ENCODE data around the gene TMEM184B.

TMEM184B gene

GRCh38 chr22:38308791-38309498, 36.1 kb upstream of the TMEM184B start:
- no peaks in the 10 kb centered on the region for H3K9me3 ChIP-seq
- TF ChIP-seq, protein P1, sequence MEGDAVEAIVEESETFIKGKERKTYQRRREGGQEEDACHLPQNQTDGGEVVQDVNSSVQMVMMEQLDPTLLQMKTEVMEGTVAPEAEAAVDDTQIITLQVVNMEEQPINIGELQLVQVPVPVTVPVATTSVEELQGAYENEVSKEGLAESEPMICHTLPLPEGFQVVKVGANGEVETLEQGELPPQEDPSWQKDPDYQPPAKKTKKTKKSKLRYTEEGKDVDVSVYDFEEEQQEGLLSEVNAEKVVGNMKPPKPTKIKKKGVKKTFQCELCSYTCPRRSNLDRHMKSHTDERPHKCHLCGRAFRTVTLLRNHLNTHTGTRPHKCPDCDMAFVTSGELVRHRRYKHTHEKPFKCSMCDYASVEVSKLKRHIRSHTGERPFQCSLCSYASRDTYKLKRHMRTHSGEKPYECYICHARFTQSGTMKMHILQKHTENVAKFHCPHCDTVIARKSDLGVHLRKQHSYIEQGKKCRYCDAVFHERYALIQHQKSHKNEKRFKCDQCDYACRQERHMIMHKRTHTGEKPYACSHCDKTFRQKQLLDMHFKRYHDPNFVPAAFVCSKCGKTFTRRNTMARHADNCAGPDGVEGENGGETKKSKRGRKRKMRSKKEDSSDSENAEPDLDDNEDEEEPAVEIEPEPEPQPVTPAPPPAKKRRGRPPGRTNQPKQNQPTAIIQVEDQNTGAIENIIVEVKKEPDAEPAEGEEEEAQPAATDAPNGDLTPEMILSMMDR (IDR thresholded peaks at IDR 0.05; ENCODE audit: low read depth, low read length) = no peak
- DNase-seq = no peak
- H3K4me3 ChIP-seq (ENCODE audit: low read depth, low read length) = no peak overlapping the region
- no peaks in the 10 kb centered on the region for H3K27me3 ChIP-seq
- H3K36me3 ChIP-seq = peaks cover 80% of the 10 kb centered on the region
- peaks cover 15% of the 10 kb centered on the region for H3K4me1 ChIP-seq

DNA sequence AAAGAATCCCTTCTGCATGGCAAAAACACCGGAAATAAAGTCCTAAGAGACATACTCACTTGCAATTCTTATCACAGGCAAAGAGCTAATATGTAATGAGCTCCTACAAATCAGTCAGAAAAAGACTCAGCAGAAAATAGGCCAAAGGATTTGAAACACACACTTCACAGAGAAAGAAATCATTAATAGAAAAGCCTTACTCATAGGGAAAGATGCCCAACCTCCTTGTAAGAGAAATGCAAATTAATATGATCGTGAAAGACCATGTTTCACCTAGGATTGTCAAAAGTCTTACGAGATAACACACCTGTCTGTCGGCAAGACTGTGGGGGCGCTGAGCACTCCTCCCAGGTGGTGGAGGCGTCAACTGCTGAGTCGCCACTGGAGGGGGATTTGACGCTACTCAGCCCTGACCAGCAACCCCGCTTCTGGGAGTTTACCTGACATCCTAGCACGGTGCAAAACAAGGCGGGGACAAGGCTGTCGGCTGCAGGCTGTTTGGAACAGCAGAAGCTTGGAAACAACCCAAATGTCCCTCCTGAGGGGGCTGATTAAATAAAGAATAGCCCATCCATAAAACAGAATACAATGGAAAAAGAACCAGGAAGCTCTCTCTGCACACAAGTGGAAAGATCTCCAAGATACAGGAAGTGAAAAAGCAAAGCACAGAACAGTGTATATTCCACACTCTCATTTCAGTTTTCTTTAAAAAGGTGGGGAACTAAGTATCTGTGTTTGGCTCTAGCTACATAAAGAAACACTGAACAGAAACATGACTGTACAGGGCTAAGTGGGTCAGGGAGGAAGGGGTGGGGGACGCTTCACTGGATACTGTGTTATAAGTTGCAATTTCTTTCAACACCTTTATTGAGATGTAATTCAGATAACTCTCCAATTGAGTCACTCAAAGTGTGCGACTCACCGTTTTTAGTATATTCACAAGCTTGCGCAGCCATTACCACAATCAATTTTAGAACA, 33.0 kb upstream of the TMEM184B start:
- Histone ChIP-seq H3K27me3 (no peaks in the 10 kb centered on the region), H3K4me1 (peaks cover 8% of the 10 kb centered on the region), H3K4me3 (ENCODE audit: low read depth, low read length) (peak overlapping the region; percentile 19), H3K36me3 (peaks cover 80% of the 10 kb centered on the region), H3K9me3 (no peaks in the 10 kb centered on the region)
- TF ChIP-seq, protein P1 (IDR thresholded peaks at IDR 0.05; ENCODE audit: low read depth, low read length) = no peak
- DNase-seq = peak; percentile 47

GRCh38 chr22:38304526-38304925, 31.7 kb upstream of the TMEM184B start:
- no peaks in the 10 kb centered on the region for H3K27me3 ChIP-seq
- TF ChIP-seq, protein P1 (IDR thresholded peaks at IDR 0.05; ENCODE audit: low read depth, low read length) = no peak; the same call in 1 of the 2 replicates
- no peak for DNase-seq
- H3K9me3 ChIP-seq = no peaks in the 10 kb centered on the region
- H3K36me3 ChIP-seq = peaks cover 80% of the 10 kb centered on the region
- no peak overlapping the region for H3K4me3 ChIP-seq (ENCODE audit: low read depth, low read length)
- peaks cover 4% of the 10 kb centered on the region for H3K4me1 ChIP-seq

DNA sequence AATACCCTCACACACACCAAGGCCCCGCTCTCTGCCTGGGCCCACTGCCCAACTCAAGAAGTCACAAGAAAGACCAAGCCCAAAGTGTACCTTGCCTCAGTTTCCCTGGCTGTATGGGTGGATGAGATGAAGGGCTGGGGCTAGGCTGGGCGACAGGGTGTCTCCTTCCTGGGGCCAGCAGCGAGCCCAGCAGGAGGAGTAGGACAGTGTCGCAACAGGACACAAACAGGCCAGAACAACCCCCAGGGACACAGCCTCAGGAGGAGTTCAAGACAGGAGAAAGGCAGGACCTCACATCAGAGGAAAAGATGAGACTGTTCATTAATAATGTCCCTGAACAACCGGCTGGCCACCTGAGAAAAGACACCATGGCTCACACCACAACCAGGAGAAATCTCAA, 31.2 kb upstream of the TMEM184B start:
- TF ChIP-seq, protein P1 (IDR thresholded peaks at IDR 0.05; ENCODE audit: low read depth, low read length) = no peak
- H3K4me1 ChIP-seq = peaks cover 2% of the 10 kb centered on the region
- DNase-seq = no peak
- H3K36me3 ChIP-seq = peaks cover 81% of the 10 kb centered on the region
- no peaks in the 10 kb centered on the region for H3K27me3 ChIP-seq
- no peak overlapping the region for H3K4me3 ChIP-seq (ENCODE audit: low read depth, low read length)
- H3K9me3 ChIP-seq = no peaks in the 10 kb centered on the region

DNA sequence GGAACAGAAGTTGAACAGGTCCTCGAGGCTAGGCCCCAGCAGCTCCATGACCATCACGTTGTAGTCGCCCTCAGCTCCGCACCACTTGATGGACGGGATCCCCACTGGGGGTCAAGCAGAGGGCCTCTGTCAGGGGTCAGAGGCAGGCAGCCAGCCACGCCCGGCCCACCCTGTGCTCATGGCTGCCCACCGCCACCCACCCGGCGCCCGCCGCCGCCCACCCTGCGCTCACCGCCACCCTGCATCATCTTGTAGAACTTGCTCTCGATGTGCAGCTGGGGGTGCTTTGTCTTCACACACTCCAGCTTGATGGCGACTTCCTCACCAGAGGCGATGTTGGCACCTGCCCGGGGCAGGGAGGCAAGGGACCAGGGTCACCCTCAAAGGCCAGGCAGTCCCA, 30.1 kb upstream of the TMEM184B start:
- no peaks in the 10 kb centered on the region; the same call in 1 of the 2 replicates for H3K4me1 ChIP-seq

More for the DNA sequence above, 30.1 kb upstream of the TMEM184B start:
- no peak for DNase-seq
- Histone ChIP-seq H3K9me3 (no peaks in the 10 kb centered on the region), H3K27me3 (no peaks in the 10 kb centered on the region), H3K36me3 (peaks cover 83% of the 10 kb centered on the region), H3K4me3 (ENCODE audit: low read depth, low read length) (no peak overlapping the region)
- TF ChIP-seq, protein P1 (IDR thresholded peaks at IDR 0.05; ENCODE audit: low read depth, low read length) = no peak

All from BE2C (cell line).